LNCAP (cell line): ENCODE data around the gene ZNF519.
A peak's percentile ranks its signal among the peaks of the same experiment; 100 is the strongest.

ENCODE experiments used
- TF ChIP-seq, protein P1 (sequence below): fragments of 450-650 bp; IDR thresholded peaks from 2 replicates; pipeline ENCODE4 v1.5.1; 2017; ENCODE audit warnings: mild to moderate bottlenecking

ZNF519 gene

DNA sequence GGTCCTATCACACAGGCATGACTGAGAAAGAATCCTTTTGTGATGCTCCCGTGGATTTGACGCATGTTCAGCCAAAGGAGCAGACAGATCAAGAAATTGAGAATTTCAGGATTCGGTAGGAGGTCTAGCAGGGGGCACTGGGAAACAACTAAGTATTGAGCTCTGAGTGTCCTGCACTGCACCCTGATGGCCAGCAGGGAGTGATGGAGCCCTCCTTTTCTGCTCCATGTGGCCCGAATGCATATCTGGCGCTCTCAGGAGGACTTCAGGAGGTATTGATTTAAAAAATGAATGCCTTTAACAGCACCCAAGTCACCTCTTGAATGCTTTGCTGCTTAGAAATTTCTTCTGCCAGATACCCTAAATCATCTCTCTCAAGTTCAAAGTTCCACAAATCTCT, 58.0 kb downstream of the ZNF519 start:
- TF ChIP-seq, protein P1, sequence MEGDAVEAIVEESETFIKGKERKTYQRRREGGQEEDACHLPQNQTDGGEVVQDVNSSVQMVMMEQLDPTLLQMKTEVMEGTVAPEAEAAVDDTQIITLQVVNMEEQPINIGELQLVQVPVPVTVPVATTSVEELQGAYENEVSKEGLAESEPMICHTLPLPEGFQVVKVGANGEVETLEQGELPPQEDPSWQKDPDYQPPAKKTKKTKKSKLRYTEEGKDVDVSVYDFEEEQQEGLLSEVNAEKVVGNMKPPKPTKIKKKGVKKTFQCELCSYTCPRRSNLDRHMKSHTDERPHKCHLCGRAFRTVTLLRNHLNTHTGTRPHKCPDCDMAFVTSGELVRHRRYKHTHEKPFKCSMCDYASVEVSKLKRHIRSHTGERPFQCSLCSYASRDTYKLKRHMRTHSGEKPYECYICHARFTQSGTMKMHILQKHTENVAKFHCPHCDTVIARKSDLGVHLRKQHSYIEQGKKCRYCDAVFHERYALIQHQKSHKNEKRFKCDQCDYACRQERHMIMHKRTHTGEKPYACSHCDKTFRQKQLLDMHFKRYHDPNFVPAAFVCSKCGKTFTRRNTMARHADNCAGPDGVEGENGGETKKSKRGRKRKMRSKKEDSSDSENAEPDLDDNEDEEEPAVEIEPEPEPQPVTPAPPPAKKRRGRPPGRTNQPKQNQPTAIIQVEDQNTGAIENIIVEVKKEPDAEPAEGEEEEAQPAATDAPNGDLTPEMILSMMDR, result peak; percentile 55; the same call in 1 of the 2 replicates

DNA sequence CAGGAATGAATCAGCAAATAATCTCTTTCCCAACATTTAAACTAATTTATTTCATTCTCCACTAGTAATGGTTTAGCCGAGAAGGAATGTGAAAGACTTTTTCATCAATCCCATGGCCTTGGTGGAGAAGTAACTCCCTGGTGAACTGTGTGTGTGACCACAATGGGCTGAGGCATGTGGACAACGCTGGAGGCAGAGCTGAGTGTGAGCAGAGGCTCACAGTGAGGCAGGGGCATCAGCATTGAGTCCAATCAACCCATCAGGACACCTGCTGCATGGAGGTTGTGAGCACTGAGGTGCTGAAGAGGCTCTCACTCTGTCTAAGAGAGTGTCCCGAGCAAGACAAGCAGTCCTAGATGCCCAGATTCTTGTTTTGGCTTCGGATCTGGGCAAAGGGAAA, 78.6 kb downstream of the ZNF519 start:
- TF ChIP-seq, protein P1, result no peak
